Neuron (in vitro differentiated cells): ENCODE measurements around the gene TEX14.
"Not testable (repeated sequence)": the region's sequence is repeated elsewhere in the genome, so short reads cannot be mapped to it uniquely, and the experiment has no call there.

Experiments
- H2AFZ ChIP-seq: one replicate; pipeline ENCODE4 v1.6.1; 2013; ENCODE audit warnings: low read depth, mild to moderate bottlenecking, inconsistent platforms, low read length, moderate library complexity
- H3K27me3 ChIP-seq: one replicate; pipeline ENCODE4 v1.6.1; 2013; ENCODE audit warnings: low read length; ENCODE audit not compliant: insufficient read depth
- H3K36me3 ChIP-seq: one replicate; pipeline ENCODE4 v1.6.1; 2013; ENCODE audit warnings: low read length; ENCODE audit not compliant: insufficient read depth
- H3K4me1 ChIP-seq: one replicate; pipeline ENCODE4 v1.6.1; 2013; ENCODE audit warnings: low read length; ENCODE audit not compliant: insufficient read depth
- H3K4me3 ChIP-seq: 2 replicates; pipeline ENCODE4 v1.5.1; 2013; ENCODE audit warnings: mild to moderate bottlenecking, low read length, moderate library complexity
- H3K9me3 ChIP-seq: one replicate; pipeline ENCODE4 v1.6.1; 2013; ENCODE audit warnings: low read length

The TEX14 gene

DNA sequence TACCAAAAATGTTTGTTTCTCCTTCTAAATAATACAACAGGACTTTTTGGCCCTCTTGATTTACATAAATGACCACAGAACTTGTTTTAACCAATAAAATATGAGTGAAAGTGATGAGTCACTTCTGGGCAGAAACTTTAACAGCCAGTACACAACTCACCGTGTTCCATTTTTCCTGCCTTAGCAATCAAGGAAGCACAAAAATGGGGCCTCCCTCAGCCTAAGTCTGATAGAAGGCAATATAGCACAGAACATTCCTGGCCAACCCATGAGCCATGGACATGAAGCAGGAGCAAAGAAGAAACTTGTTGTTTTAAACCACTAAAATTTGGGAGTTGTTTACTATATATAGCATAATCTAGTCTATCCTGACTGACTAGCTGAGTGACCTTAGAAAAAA lies 116.3 kb downstream of the TEX14 start:
- no peaks in the 10 kb centered on the region for H3K9me3 ChIP-seq
- H3K4me3 ChIP-seq, result no peak overlapping the region
- no peaks in the 10 kb centered on the region for H3K4me1 ChIP-seq
- H3K36me3 ChIP-seq, result no peaks in the 10 kb centered on the region
- peaks cover 8% of the 10 kb centered on the region for H3K27me3 ChIP-seq
- no peak overlapping the region for H2AFZ ChIP-seq

DNA sequence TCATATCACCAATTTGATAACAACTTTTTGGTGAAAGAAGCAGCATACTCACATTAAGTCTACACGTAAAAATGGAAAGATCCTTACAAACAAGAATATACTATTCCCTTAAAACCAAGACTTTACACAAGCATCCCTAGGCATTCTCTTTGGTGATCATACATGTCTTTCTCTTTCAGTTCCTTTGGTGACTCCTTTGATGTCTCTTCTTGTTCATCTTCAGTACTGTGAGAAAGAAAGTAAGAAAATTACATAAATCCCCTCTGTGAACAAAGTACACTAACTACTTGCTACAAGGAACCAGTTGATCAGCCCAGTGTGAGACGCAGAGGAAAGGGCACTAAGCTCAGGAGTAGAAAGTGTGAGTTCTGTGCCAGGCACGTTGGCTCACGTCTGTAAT lies 117.8 kb downstream of the TEX14 start:
- no peaks in the 10 kb centered on the region for H3K9me3 ChIP-seq
- peaks cover 4% of the 10 kb centered on the region for H3K27me3 ChIP-seq
- H2AFZ ChIP-seq, result no peak overlapping the region
- H3K36me3 ChIP-seq, result no peaks in the 10 kb centered on the region
- no peak overlapping the region for H3K4me3 ChIP-seq
- H3K4me1 ChIP-seq, result no peaks in the 10 kb centered on the region

DNA sequence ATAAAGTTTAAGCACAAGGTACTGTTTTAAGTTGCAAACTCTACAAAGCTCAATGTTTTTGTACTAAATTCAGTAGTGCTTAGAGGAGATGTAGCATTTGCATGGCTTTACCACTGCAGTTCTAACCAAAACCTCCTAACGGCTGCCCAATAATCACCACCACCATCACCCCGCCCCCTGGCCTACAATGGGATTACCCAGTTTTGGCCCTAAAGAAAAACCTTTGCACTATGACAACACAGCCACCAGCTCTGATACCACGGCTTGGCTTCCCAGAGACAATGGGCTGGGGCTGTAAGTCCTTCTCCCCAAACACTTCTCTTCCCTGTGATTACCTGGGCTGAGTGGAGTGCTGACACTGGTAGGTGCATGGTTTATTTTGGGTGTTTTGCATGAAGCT lies 119.0 kb downstream of the TEX14 start:
- no peaks in the 10 kb centered on the region for H3K36me3 ChIP-seq
- H3K27me3 ChIP-seq, result no peaks in the 10 kb centered on the region
- H2AFZ ChIP-seq, result no peak overlapping the region
- no peak overlapping the region for H3K4me3 ChIP-seq
- H3K9me3 ChIP-seq, result no peaks in the 10 kb centered on the region
- no peaks in the 10 kb centered on the region for H3K4me1 ChIP-seq

DNA sequence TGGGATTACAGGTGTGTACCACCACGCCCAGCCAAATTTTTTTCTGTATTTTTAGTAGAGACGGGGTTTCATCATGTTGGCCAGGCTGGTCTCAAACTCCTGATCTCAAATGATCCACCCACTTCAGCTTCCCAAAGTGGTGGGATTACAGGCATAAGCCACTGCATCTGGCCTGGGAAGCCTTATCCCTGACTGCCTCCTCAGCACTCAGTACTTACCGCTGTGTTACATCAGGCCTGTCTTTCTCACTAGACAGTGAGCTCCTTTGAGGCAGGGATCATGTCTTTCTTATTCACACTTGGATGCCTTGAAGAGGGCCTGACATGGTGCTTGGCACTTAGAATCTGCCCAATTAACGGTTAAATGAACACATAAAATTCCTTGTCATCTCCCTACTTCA lies 121.1 kb downstream of the TEX14 start:
- H3K27me3 ChIP-seq, result no peaks in the 10 kb centered on the region

DNA sequence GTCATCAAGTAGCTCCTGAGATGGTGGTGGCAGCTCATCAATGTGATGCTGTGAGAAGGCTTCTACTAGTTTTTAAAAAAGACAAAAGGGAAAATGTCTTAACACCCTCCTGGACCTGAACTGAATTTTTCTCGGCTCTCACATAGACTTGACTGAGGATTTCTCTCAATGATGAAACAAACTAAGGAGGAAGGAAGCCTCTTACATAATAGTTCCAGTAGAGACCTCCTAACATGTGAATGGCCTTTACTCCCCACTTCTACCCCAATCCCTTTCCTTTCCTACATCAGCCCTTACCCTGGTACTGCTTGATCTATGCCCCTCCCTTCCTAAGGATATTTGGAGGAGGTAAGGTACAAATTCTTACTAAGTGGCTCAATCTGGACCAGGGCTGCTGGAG lies 122.6 kb downstream of the TEX14 start:
- Histone ChIP-seq H3K27me3 (no peaks in the 10 kb centered on the region), H3K4me3 (no peak overlapping the region), H3K9me3 (no peaks in the 10 kb centered on the region), H3K36me3 (no peaks in the 10 kb centered on the region), H3K4me1 (no peaks in the 10 kb centered on the region), H2AFZ (no peak overlapping the region)

More for the DNA sequence above, 121.1 kb downstream of the TEX14 start:
- Histone ChIP-seq H3K9me3 (no peaks in the 10 kb centered on the region), H2AFZ (no peak overlapping the region), H3K36me3 (no peaks in the 10 kb centered on the region), H3K4me1 (no peaks in the 10 kb centered on the region), H3K4me3 (no peak overlapping the region)

DNA sequence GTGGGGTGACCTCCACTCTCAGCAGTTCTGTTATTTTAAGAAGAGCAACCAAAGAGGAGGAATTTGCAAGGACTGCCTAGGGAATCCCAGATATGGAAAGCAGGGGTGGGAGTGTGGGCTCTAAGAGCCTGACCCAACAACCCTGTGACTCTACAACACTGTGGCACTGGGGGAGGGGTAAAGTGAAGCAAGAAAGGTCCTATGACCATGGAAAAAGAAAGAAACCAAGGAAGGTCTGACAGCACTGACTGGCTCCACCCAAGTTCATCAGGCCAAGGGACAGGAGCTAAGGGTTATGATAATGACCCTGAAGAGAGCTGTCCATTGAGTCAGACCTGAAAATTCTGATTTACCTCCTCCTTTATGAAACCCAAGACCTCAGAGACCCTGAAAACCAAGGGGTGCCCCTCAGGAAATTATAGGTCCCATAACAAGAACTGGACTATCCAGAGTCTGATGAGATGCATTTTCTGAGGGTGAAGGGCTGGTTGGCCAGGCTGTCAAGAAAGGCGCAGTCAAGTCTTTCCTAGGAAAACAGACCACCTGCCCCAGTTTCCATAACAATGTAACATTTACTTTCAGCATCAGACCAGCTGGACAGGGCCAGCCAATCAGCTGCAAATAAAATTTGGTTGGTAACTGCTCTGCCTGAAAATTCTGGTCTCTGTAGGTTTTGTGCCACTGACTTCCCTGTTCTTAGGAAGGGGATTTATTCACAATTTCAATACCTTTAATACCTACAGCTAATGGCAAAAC lies 123.6 kb downstream of the TEX14 start:
- no peak overlapping the region for H2AFZ ChIP-seq
- no peak overlapping the region for H3K4me3 ChIP-seq
- H3K9me3 ChIP-seq, result no peaks in the 10 kb centered on the region
- no peaks in the 10 kb centered on the region for H3K36me3 ChIP-seq
- no peaks in the 10 kb centered on the region for H3K27me3 ChIP-seq
- no peaks in the 10 kb centered on the region for H3K4me1 ChIP-seq

DNA sequence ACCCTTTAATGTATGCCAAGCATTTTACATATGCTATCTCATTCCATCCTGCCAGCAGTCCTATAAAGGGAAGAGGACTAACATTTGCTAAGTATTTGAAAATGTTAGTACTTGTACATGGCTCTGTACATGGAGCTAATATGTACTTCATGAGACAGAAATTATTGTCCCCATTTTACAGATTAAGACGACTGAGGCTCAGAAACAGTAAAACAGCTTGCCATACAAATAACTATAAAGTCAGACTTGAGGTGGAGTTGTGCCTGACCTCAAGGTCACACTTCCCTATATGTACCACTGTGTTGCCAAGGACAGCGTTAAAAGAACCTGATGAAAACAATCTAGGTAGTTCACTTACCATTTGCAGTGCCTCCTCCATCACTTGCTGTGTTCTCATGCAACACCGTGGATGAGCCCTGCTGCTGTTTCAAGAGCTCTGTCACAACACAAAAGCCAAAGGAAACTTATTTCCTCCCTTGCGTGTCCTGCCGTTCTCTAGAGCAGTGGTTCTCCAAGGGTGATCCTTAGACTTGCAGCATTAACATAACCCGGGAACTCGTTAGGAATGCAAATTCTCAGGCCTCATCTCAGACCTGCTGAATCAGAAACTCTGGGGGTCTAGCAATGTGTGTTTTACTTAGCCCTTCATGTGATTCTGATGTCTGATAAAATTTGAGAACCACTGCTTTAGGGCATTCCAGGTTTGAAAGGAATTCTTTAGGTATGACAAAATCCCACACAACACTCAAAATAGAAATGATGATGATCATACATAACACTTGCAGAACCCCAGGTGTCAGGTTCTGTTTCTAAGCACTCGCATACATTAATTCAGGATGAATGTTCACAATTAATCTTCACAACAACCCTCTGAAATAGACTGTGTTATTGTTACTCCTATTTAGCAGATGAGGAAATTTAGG lies 126.2 kb downstream of the TEX14 start:
- H3K36me3 ChIP-seq, result no peaks in the 10 kb centered on the region
- no peaks in the 10 kb centered on the region for H3K9me3 ChIP-seq
- no peak overlapping the region for H3K4me3 ChIP-seq
- H3K27me3 ChIP-seq, result no peaks in the 10 kb centered on the region
- no peak overlapping the region for H2AFZ ChIP-seq
- no peaks in the 10 kb centered on the region for H3K4me1 ChIP-seq

DNA sequence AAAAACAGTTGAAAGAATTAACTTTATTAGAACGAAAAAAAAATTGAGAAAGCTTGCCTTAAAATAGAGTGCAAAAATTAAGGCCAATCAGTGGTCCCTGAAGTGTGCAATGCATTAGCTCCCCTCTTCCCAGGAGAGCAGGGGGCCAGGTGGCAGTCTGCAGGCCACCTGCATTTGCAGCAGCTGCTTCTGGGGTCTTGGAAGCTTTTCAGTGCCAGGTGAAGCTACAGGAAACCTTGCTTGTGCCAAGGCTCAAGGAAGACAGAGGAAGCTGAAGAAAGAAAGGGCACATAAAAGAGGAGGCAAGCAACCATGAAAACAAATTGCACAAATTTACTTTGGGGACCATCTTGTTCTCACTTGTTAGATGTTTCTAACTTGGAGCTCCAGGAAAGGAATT lies 126.9 kb downstream of the TEX14 start:
- Histone ChIP-seq H3K4me3 (no peak overlapping the region), H2AFZ (no peak overlapping the region), H3K27me3 (no peaks in the 10 kb centered on the region), H3K36me3 (no peaks in the 10 kb centered on the region), H3K9me3 (no peaks in the 10 kb centered on the region), H3K4me1 (no peaks in the 10 kb centered on the region)

DNA sequence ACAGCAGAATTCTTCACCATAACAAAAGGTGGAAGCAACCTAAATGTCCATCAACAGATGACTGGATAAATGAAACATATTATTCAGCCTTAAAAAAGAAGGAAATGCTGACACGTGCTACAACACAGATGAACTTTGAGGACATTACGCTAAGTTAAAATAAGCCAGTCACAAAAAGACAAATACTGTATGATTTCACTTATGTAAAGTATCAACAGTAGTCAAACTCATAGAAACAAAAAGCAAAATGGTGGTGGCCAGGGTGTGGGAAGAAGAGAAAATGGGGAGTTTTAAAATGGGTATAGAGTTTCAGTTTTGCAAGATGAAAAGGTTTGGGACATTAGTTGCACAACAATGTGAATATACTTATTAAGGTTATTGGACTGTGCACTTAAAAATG lies 127.6 kb downstream of the TEX14 start:
- Histone ChIP-seq H3K27me3 (no peaks in the 10 kb centered on the region), H2AFZ (no peak overlapping the region), H3K4me1 (no peaks in the 10 kb centered on the region), H3K4me3 (no peak overlapping the region), H3K36me3 (no peaks in the 10 kb centered on the region), H3K9me3 (no peaks in the 10 kb centered on the region)

DNA sequence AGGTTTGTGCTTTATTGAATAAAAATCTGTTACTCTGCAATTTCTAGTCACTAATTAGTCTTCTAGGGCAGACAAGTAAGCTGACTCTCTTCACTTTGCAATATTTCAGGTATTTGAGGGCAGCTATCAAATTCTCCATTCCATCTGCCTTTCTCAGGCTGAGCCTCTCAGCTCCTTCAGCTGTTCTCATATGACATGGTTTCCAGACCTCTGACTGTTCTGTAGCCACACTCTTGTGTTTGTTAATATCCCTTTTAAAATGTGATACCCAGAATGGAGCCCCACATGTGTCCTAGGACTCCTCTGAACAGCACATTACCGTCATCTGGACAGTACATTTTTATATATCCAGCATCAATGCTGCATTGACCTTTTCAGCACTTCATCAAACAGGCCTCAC lies 131.3 kb downstream of the TEX14 start:
- Histone ChIP-seq H3K9me3 (no peaks in the 10 kb centered on the region), H3K36me3 (no peaks in the 10 kb centered on the region), H3K27me3 (no peaks in the 10 kb centered on the region)

DNA sequence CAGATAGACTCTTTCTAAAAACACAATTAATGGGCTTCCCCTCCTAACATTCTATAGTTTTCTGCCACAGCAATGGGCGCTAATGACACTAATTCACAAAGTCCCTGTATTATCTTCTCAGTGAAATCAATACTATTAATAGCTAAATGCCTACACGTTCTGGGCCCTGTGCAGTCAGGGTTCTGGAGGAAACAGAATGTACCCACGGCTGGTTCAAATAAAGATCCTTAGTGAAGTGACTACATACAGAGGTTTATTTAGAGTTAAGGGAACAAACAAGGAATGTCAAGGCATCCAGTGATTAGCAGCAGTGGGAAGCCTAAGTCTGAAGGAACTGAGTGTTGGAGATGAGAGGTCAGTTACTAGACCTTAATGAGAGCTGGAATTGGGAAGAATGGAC lies 133.9 kb downstream of the TEX14 start:
- Histone ChIP-seq H3K36me3 (no peaks in the 10 kb centered on the region), H3K9me3 (no peaks in the 10 kb centered on the region), H2AFZ (no peak overlapping the region), H3K4me1 (peaks cover 6% of the 10 kb centered on the region), H3K27me3 (no peaks in the 10 kb centered on the region), H3K4me3 (no peak overlapping the region)

More for the DNA sequence above, 131.3 kb downstream of the TEX14 start:
- Histone ChIP-seq H2AFZ (no peak overlapping the region), H3K4me3 (no peak overlapping the region), H3K4me1 (peaks cover 6% of the 10 kb centered on the region)

DNA sequence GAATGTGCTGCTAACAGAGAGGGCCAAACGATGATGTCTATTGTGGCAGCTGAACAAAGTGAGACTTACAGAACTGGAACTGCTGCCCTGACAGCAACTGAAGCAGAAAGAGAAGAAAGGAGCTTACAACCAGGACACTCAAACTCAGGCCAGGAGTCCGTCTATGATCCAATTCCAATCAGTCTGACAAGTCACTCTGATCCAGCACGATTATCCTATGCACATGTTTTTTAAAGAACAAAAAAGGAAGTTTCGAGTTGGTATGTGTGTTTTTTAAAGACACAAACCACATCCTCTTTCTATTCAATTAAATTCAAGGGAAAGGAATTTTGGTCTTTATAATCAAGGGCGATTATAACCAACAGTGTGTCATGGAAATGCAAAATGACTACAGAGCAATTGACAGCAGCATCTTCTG lies 135.0 kb downstream of the TEX14 start:
- Histone ChIP-seq H3K27me3 (peaks cover 3% of the 10 kb centered on the region), H2AFZ (peak overlapping the region; percentile 2), H3K36me3 (no peaks in the 10 kb centered on the region), H3K9me3 (no peaks in the 10 kb centered on the region), H3K4me1 (peaks cover 6% of the 10 kb centered on the region), H3K4me3 (no peak overlapping the region)

DNA sequence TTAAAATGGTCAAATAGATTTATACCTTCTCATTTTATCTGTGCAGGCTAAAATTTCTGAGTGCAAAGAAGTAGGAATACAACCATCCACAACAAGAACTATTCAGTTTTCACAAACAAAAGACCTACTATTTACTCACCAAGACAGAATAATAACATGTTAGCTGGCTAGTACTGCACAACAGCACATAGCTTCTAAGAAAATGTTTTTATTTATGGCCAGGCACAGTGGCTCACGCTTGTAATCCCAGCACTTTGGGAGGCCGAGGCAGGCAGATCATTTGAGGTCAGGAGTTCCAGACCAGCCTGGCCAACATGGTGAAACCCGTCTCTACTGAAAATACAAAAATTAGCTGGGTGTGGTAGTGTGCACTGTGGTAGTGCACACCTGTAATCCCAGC lies 136.7 kb downstream of the TEX14 start:
- H3K4me3 ChIP-seq, H2AFZ ChIP-seq, H3K4me1 ChIP-seq, H3K9me3 ChIP-seq, H3K27me3 ChIP-seq, H3K36me3 ChIP-seq: not testable (repeated sequence)
